ENCODE results near the gene PRKAG2.

Gene PRKAG2

DNA sequence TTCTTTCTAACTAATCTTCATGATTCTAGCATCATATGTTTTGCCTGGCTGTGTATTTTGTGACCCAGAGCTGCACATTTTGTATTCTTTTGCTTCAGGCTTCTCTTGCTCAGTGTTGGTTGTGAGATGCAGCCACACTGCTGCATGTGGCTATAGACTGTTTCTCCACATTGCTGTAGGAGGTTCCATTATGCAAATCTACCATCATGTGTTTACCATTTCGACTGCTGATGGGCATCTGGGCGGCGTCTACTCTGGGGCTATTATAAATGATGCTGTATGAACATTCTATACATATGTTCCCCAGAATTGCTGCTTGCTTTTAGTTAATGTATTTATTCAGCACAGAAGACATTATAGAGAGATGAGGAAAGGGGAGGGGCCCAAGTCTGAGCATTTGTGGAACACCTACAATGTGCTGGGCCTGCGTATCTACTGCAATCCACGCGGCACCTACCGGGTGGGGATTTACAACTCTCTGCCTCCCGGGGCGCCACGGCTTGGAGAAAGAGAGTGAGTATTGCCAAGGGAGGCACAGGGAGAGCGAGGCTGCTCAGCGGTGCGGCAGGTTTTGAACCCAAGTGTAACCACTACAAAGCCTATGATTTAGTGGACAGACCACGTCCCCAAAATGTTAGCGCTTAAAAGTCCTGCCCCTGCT is 172.5 kb downstream of the PRKAG2 start:
- no peak for DNase-seq

DNA sequence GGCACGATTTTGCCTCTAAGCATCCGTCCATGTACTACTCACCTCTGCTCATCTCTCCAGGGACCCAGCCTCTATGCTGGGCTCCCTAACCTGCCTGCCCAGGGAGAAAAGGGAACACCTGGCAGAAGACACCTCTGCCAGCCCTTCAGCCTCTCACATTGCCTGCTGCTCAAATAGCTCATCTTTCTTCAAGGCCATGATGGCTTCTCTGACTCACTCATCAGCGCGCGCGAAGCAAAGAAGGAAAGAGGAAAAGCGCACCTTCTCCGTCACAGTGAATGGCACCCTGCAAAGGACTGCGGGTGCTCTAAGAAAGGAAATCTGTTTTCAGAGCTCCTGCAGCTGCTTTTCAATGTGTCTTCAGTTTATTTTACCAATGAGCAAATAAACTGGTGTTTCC is 174.0 kb downstream of the PRKAG2 start:
- no peak for DNase-seq

DNA sequence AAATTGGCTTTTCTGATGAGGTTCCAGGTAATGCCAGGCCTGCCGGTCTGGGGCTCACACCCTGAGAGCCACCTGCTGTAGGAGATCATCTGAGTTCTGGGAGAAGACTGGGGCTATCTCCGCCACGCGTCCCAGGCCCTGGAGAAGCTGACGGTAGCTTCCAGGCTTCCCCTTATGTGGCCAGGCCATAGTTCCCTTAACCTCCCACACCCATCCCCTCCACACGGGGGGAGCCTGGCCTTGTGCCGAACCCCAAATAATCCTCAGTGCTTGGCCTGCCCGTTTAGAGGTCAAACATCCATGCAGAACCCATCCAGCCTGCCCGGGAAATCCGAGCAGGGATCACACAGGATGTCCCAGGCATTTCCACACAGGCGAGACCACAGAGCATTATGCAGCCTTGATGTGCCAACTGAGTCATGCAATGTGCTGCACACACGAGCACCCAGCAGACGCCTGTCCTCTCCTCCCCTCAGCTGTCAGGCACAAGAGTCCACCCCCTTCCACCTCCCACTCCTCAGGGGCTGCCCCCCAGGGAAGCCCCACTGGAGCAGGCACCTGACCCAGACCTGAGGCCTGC is 176.2 kb downstream of the PRKAG2 start:
- no peak for DNase-seq

DNA sequence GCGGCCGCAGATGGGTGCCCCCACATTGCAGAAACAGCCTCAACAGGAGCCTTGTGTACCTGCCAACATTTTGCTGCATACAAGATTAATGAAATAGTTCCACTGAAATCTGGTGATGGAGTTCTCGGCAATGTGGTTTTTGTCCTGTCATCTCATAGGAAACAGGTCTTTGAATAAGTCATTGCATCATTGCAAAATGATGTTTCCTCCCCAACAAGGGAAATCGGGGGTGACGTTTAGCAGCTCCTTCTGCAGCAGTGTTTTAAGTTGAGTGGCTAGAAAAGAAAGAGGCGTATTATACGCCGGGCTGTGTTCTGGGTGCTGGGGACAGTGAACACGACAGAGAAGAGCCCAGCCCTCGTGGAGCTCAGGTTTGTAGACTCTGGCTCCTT is 177.0 kb downstream of the PRKAG2 start:
- no peak for DNase-seq

DNA sequence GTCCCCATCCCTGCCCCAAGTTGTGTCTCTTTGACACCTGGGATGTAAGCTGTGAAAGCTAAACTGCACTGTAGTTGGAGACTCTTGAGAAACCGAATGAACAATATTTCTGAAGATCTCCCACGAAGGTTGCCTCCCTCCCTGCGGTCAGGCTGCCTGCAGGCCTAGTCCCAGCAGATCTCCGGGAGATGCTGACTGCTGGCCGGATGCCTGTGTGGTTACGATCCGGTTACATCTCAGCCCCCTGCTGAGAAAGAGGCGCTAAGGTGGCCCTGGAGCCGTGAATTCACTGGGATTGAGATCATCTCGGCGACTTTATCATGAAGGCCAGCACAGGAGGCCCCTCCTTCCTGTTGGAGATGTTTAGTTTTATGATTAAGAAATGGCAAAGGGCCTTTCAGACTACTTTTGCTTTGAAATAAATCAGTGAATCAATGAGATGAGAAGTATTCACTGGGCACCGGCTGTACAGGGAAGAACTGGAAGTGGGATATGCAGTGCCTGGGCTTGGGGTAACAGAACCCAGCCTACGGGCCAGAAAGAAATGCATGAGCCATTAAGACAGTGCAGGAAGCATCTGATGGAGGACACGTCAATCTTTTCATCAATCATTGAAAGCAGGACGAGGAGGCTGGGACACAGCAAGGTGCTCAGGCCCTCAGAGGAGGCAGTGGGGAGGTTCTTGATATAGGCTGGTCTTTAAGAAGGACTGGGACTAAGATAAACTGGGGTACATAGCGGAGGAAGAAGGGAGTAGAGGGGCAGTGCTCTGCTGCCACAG is 177.6 kb downstream of the PRKAG2 start:
- DNase-seq: no peak

DNA sequence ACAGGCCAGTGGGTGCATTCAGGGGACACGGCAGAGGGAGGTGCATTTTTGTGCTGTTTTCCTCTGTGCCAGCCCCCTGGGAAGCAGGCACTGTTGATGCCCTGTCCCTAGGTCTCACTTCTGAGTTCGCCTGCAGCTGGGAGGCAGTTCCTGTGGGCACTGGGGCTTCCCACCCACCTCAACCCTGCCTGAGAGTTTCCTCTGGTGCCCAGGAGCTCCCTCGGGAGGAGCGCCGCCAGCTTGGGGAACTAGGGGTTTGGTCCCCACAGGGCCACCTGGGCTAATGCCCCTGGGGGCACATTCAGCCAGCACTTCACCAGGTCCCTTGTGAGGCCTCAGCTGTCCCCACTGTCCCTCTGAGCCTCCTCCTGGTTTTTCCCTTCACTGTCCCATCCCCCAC is 179.0 kb downstream of the PRKAG2 start:
- no peak for DNase-seq

DNA sequence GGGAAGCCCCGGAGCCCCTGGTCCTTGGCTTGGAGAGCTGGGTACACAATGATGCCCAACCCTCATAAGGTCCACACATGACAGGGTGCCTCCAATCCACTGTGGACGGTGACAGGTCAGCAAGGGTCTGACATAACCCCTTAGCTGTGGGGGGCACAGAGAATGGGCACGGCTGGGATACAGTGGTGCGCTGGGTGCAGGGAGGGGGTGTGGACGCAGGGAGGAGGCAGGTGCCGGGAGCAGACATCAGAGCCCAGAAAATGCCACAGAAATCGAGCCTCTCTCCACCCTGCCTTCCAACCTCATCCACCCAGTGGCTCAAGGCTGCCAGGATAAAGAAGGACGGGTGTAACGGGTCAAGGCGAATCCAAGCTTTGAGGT is 179.4 kb downstream of the PRKAG2 start:
- DNase-seq: no peak

DNA sequence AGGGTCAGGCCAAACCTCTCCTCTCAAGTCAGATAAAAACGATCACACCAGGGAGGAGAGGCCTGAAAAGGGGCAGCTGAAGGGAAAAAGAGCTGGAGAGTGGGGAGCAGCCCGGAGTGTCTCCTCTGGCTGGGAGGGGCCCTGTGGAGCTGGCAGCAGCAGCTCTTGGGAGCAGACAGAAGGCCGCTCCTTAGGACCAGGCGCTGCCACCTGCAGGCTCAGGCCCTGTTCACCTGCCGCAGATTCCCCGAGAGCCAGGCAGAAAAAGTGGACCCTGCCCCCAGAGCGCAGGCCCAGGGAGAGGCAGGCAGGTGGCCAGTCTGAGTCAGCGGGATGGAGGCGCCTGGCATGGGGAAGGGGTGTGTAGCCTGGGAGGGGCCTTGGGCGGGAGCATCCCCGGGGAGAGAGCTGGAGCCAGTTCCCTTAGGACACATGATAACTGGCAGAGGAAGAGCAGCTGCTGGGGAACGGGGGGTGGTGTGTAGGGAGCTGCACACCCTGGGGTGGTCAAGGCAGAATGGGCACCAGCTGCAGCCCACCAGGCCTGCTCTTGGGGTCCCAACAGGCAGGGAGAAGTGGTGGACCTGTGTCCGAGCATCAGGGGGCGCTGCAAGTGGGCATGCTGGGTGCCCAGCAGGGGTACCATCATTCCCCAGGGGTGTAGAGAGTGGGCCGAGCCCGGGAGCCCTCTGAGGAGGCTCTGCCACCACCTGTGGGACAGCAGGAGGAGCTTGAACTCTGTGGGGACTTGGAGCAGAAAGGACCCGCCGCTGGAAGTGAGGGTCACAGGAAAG is 180.0 kb downstream of the PRKAG2 start:
- DNase-seq: peak; percentile 59

DNA sequence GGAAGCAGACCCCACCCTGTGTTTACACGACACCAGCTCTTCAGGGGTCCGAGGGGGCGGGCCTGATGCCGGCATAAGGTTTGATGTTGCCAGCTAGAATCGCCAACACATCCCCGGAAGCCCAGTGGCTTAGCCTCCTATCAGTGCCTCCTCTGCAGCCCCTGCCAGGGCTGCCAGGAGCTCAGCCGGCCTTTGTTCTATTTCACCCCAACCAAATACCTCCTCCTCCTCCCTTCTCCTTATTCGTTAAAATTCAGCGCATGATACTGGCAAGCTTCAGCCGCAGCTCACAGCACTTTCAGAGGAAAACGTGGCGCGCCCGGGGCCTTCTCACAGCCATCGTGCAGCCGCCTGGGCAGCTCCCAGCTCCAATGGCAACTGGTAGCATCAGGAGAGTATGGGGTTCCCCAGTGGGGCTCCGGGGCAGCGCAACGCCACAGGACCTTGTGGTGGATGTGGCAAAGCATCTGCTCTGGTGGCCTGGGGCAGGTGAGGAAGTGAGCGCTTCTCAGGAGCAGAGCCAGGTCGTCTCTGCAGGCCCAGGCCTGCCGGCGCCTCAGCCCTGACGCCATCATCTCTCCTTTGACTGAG is 180.9 kb downstream of the PRKAG2 start:
- no peak for DNase-seq

DNA sequence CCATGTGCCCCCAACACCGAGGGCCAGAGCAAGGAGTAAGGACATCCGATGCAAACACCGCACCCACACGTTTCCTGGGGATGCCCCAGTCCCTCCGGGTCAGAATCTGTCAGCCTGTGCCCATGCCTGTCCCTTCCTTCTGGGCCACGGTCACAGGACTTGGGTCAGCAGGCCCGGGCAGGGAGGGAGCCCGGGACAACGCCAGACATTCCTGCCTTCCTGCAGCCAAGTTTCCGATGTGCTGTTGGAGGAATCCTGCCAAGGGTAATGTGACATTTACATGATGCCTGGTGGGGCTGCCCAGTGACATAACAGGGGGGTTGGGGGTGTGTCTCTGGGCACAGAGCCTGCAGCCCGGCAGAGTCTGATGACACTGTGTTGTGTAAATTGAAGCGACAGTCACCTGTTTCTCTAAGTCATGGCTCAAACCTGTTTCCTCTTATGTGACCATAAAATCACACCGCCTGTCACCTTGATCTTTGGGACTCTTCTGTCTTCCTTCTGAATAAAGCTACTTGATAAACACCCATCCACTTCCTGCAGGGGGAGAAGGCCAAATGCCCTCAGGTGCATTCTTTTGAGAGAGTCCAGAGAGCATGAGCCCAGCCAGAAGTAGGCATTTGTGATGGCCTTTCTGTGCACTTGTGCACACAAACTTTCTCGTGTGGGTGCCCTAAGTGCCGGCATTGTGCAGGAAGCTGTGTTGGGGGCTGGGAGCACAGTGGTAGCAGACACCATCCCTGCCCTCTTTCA is 181.9 kb downstream of the PRKAG2 start:
- DNase-seq: no peak

DNA sequence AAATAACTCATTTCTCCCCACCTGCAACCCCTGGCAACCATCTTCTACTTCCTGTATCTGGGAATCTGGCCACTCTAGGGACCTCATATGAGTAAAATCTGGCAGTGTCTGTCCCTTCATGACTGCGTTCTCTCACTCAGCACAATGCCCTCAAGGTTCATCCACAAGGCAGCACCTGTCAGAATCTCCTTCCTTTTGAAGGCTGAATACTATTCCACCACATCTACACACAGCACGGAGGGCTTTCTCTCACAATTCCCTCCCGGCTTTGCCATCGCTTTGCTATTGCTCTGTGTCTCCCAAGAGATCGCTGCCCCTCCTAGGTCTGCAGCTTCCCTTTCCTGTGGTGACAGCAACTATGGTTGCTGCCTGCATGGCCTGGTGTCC is 182.5 kb downstream of the PRKAG2 start:
- no peak for DNase-seq

DNA sequence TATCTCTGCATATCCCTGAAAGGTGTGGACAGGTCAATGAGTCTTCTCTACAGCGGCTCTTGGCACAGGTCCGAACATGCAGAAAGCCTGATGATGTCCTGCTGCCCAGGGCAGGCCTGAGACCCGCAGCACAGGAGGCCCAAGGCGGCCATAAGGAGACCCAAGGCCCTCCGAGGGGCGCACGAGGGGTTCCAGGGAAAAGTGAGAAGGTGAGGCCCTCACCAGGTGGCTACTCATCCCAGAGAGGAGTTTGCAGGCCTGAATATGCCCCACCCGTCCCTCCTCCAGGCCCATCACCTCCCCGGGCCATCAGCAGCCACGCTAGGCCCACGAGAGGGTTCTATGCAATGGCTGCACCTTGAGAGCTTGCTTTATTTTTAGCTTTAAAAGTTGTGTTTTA is 183.8 kb downstream of the PRKAG2 start:
- no peak for DNase-seq

DNA sequence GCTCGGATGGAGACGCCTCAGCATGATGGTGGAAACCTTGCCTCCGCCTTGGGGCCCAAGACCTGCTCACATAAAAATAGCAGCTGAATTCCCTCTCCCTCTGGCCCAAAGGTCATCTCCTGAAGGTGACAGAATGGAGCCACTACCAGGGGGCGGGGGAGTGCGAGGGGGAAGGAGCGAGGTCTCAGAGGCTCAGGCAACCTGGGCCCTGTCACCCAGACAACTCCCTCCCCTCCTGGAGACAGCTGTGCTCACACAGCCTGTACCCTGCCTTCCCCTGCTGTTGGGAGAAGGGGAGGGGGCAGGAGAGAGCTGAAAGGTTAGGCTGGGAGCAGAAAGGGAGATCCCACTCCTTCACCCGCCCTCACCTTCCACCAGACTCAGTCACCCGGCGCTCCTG is 184.2 kb downstream of the PRKAG2 start:
- no peak for DNase-seq

DNA sequence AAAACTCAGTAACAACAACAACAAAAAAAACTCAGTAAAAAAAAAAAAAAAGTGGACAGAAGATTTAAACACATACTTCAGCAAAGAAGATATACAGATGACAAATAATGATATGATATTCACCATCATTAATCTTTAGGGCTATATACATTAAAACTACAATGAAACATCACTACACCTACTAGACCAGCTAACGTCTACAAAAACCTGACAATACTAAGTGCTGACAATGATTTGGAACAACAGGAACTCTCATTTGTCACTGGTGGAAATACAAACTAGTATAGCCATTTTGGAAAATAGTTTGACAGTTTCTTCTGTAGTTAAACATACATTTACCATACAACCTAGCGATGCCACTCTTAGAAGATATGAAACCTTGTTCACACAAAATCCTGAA is 185.5 kb downstream of the PRKAG2 start:
- no peak for DNase-seq

DNA sequence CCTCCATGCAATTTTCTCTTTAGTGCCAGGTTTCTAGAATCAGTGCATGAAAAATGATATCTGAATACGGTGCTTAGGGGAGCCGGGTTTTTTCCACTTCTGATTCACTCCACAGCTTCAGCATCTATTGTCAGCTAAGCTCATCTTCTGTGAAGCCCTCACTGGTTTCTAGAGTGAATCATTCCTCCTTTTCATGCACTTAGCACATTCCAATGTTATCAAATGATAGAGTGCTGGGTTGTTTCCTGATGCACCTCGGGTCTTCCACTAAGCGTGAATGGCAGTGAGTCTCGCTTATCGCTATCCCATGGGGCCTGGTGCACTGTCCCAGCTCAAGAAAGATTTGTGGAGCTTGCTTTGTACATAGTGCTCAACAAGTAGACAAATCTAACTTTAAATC is 186.3 kb downstream of the PRKAG2 start:
- DNase-seq: no peak

DNA sequence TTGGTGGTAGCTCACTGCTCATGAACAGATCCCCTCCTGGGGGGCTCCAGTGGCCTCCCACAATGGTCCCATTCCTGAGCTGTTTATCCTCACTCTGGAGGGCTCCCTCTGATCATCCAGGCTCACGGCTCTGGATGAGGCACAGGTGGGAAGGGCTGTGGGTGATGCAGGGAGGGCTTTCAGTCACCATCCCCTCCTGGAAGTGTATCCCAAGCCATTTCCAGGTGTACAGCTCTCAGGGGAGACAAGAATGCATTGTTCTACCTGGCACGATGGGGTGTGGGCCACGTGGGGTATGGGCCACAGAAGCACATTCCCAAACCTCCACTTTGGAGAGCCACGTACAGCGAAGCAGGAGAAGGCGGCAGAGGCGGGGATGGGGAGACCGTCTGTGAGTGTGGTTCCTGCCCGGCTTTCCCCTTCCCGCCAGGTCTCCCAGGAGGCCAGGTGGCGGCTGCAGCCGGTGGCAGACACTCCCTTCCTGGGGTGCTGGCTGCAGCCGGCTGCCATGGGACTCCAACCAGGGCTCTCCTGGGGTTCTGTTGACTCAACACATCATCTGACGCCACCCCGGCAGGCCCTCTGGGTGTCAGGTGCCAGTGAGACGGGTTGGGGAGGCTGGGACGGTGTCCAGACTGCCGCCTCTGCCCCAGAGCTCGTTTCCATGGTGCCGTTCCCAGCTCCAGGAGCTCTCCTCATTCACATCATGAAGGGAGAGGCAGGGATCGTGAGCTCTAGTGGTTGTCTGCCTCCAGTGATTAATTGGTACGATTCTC is 187.5 kb downstream of the PRKAG2 start:
- DNase-seq: no peak

DNA sequence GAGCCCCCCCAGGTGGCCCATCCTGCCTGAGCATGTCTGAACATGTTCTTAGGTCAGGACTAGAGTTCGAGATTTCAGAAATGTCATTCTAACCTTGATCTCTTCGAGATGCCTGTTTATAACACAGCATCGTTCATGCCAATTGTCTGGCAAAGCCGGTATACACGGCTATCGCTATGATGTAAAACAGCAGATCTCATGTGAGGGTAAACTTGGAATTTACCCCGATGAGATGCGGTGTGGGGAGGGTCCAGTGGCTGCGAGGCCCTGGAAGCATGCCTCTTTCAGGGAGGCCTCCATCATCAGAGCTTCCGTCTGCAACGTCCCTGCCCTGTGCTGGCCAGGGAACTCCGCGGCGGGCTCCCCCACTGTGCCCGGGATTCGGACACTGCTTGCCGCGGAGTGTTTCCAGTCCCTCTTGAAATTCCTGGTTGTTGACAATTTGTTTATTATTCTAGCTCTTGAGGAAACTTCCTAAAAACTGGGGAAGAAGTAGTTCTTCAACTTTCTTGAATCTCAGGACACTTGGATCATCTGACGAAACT is 188.6 kb downstream of the PRKAG2 start:
- no peak for DNase-seq

DNA sequence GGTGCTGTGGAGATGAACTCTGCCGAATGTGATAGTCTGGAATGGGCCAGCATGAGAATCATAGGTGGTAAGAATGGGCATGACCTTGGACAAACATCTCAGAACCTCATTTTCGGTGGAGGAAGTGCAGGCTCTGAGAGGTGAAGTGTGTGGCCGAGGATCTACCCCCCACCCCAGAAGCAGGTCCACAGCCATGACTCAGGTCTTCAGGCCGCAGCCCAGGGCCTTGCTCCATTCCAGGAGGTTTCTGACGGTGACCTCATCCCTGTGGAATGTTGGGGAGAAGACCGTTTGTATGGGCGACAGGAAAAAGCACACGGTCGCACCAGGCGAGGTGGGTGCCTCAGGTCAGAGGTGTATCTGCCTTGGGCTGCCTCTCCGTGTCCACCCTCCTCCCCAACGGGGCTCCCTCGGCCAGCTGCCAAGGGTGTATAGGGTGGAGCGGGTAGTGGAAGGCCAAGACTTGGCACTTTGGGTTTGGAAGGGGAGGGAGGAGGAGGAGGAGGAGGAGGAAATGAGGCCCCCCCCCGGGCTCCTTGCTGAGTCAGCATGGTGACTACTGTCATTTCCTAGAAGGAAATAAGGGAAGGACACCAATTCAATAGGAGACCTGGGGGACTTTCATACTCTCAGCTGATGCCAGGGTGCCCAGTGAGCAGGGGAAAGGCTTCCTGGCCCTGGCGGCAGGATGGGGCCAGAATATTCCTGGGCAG is 189.2 kb downstream of the PRKAG2 start:
- DNase-seq: no peak

DNA sequence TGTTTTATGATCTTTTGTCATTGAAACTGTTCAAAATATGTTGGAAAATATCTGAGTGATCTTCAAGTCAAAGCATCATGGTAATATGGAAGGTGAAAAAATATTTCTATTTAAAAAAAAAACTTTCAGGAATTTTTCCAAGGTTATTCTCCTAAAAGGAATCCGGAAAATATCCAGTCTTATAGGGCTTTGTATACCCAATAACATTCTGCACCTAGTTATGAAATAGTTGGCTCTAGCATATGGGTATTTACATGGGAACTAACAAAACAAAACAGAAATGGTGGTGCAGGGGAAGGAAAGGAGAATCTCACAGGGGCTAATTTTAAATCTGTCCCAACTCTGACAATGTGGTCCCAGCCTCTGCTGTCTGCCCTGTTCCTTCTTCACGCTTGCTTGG is 190.1 kb downstream of the PRKAG2 start:
- DNase-seq: no peak

DNA sequence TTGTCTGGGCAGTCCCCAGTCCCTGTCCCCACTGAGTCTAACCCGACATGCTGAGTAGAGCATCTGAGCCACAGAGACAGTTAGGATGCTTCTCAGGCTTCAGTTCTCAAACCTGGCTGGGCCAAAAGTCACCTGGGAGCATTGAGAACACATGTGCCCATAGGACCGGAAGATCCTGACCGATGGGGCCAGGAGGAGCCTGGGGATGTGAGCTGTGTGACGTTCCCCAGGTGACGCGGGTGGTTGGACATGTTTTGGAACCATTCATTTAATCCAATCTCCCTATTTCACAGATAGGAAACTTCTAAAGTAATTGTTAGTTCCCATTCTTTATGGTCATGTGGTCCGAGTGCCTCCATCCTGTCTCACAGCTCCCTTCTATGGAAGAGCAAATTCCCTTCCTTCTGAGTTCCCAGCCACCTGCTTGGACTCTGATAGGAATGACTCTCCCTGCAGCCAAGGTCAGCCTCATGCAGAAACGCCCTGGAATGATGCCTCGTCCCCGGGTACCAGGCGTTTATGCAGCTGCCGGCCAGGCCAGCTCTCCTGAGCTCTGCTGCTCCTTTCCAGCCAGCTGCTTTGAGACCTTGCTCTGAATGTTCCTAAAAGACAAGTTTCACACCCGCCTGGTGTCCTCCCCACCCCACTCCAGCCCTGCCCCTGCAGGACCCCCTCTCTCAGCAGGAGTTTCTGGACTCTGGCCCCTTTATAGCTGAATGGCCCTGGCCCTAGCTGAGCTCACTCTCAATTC is 190.7 kb downstream of the PRKAG2 start:
- DNase-seq: no peak
